HEK293T (cell line): ENCODE results near the gene PCBP2.

ENCODE experiments used
- ARNT ChIP-seq: fragments of 450-650 bp; IDR thresholded peaks from 2 replicates; pipeline ENCODE4 v1.6.1; 2017; ENCODE audit warnings: mild to moderate bottlenecking
- BHLHE40 ChIP-seq: fragments of 450-650 bp; IDR thresholded peaks from 2 replicates; pipeline ENCODE4 v1.6.1; 2016; ENCODE audit warnings: mild to moderate bottlenecking, moderate library complexity, borderline replicate concordance
- CTBP1 ChIP-seq: fragments of 450-650 bp; IDR thresholded peaks from 2 replicates; pipeline ENCODE4 v1.6.1; 2016; ENCODE audit warnings: borderline replicate concordance
- ELF4 ChIP-seq: fragments of 450-650 bp; IDR thresholded peaks from 2 replicates; pipeline ENCODE4 v1.6.1; 2017; ENCODE audit warnings: antibody characterized with exemption
- FOXK2 ChIP-seq: fragments of 450-650 bp; IDR thresholded peaks from 2 replicates; pipeline ENCODE4 v1.6.1; 2016; ENCODE audit warnings: mild to moderate bottlenecking
- FOXM1 ChIP-seq: fragments of 450-650 bp; IDR thresholded peaks from 2 replicates; pipeline ENCODE4 v1.6.1; 2017; ENCODE audit warnings: mild to moderate bottlenecking, borderline replicate concordance
- HDGF ChIP-seq: fragments of 450-650 bp; IDR thresholded peaks from 2 replicates; pipeline ENCODE4 v1.6.1; 2017; ENCODE audit warnings: antibody characterized with exemption, borderline replicate concordance
- L3MBTL2 ChIP-seq: fragments of 450-650 bp; conservative IDR thresholded peaks from 2 replicates; pipeline ENCODE4 v1.6.1; 2016; ENCODE audit warnings: mild to moderate bottlenecking
- LEF1 ChIP-seq: fragments of 450-650 bp; IDR thresholded peaks from 2 replicates; pipeline ENCODE4 v1.6.1; 2017; ENCODE audit warnings: mild to moderate bottlenecking, borderline replicate concordance
- NFRKB ChIP-seq: fragments of 450-650 bp; IDR thresholded peaks from 2 replicates; pipeline ENCODE4 v1.6.1; 2016; ENCODE audit warnings: mild to moderate bottlenecking, moderate library complexity
- SP1 ChIP-seq: fragments of 450-650 bp; IDR thresholded peaks from 2 replicates; pipeline ENCODE4 v1.6.1; 2017
- SUZ12 ChIP-seq: fragments of 450-650 bp; IDR thresholded peaks from 2 replicates; pipeline ENCODE4 v1.6.1; 2016; ENCODE audit warnings: mild to moderate bottlenecking
- TARDBP ChIP-seq: fragments of 450-650 bp; IDR thresholded peaks from 2 replicates; pipeline ENCODE4 v1.6.1; 2016

DNA sequence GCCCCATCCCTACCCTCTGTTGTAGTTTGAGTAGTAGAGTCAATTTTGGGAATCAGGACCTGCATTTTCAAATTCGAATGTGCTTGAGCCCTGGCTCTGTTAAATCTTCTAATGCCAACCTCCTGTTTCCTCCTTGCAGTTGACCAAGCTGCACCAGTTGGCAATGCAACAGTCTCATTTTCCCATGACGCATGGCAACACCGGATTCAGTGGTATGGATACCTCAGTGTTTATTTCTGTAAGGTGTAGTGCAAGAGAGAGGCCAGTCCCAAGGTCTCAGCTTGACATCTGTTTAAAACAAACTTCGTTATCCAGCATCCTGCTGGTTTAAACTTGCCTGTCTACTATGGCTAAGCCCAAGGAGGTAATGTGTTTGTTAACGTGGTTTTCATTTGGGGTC lies 15.2 kb downstream of the PCBP2 start:
- TF ChIP-seq TARDBP (no peak), BHLHE40 (no peak), HDGF (no peak), FOXK2 (no peak), CTBP1 (no peak), L3MBTL2 (no peak), ARNT (no peak), SUZ12 (no peak), SP1 (no peak), NFRKB (no peak), LEF1 (no peak), FOXM1 (no peak), ELF4 (no peak)
